Measurements from ENCODE around the gene SLC41A1. TPM values are rescaled to one million over a fixed set of nuclear protein-coding genes. Genes with fewer than 3 reads are reported as not detected.
A peak's percentile ranks its signal among the peaks of the same experiment; 100 is the strongest.

The SLC41A1 gene
- total RNA-seq, 6 experiments from 2014 or later: 3.4 to 6.4 (median 4.6) TPM

GRCh38 chr1:205754857-205755256 lies 58.1 kb downstream of the SLC41A1 start:
- peaks cover 0 to 11% (median 0%) of the 10 kb centered on the region in 4 donors for H3K4me1 ChIP-seq
- DNase-seq (no peak), ATAC-seq (no peak)
- H3K4me3 ChIP-seq: no peak overlapping the region
- no peak for TF ChIP-seq POLR2A (IDR thresholded peaks at IDR 0.05)
- TF ChIP-seq CTCF (IDR thresholded peaks at IDR 0.05): no peak
- H3K27ac ChIP-seq: no peak overlapping the region
- intact Hi-C loops (cut with DNase I): no loop called here
- H3K27me3 ChIP-seq: no peaks in the 10 kb centered on the region
- H3K36me3 ChIP-seq: no peaks in the 10 kb centered on the region
- 85% methylated on average over 5 of the region's 5 CpGs for WGBS (ENCODE audit: insufficient coverage, low coverage, low lambda C conversion rate, missing lambda C conversion rate)
- H3K9me3 ChIP-seq: no peaks in the 10 kb centered on the region

GRCh38 chr1:205751036-205751651 lies 61.9 kb downstream of the SLC41A1 start:
- intact Hi-C loops (cut with DNase I): no loop called here
- WGBS (ENCODE audit: insufficient coverage, low coverage, low lambda C conversion rate, missing lambda C conversion rate): 77% methylated on average over 11 of the region's 13 CpGs
- Histone ChIP-seq H3K27ac (no peak overlapping the region), H3K27me3 (no peaks in the 10 kb centered on the region), H3K4me1 (peaks cover 0 to 29% (median 12%) of the 10 kb centered on the region in 4 donors), H3K4me3 (no peak overlapping the region), H3K9me3 (no peaks in the 10 kb centered on the region), H3K36me3 (no peaks in the 10 kb centered on the region)
- ATAC-seq (no peak), DNase-seq (no peak)
- TF ChIP-seq POLR2A (IDR thresholded peaks at IDR 0.05) (no peak), CTCF (IDR thresholded peaks at IDR 0.05) (no peak)

- Histone ChIP-seq H3K4me1 (peaks cover 0 to 29% (median 14%) of the 10 kb centered on the region in 4 donors), H3K36me3 (no peaks in the 10 kb centered on the region), H3K27ac (peak within 1 kb of the TSS; percentile 90 to 93 (median 91)), H3K9me3 (no peaks in the 10 kb centered on the region), H3K27me3 (no peaks in the 10 kb centered on the region), H3K4me3 (peak within 1 kb of the TSS; percentile 59 to 83 (median 67))
- DNase-seq (peak; percentile 96 to 99 (median 98)), ATAC-seq (peak; percentile 73 to 82 (median 78))
- intact Hi-C loops (cut with DNase I): no loop called here
- 2% methylated on average over 25 of the region's 27 CpGs for WGBS (ENCODE audit: insufficient coverage, low coverage, low lambda C conversion rate, missing lambda C conversion rate)
- no peak for TF ChIP-seq POLR2A (IDR thresholded peaks at IDR 0.05)
- TF ChIP-seq CTCF (IDR thresholded peaks at IDR 0.05): peak in 3 of 4 donors; percentile 7 to 17 (median 15)
Observed at GRCh38 chr1:205750138-205751035, 62.6 kb downstream of the SLC41A1 start, which contains the start of gene NUCKS1. Gene NUCKS1 (minus strand): TSS chr1:205750182. CDS start chr1:205749973, 209 bp downstream.

- peak; percentile 99 for DNase-seq
- ATAC-seq: peak; percentile 87 to 95 (median 90)
- no peaks in the 10 kb centered on the region for H3K9me3 ChIP-seq
- H3K27ac ChIP-seq: peak overlapping the region; percentile 90 to 93 (median 91)
- intact Hi-C loops (cut with DNase I): no loop called here
- H3K4me3 ChIP-seq: peak overlapping the region; percentile 59 to 83 (median 67)
- peak in 1 of 4 donors; percentile 5 for TF ChIP-seq CTCF (IDR thresholded peaks at IDR 0.05)
- peak; percentile 96 for TF ChIP-seq POLR2A (IDR thresholded peaks at IDR 0.05)
- peaks cover 0 to 29% (median 14%) of the 10 kb centered on the region in 4 donors for H3K4me1 ChIP-seq
- H3K27me3 ChIP-seq: no peaks in the 10 kb centered on the region
- 0% methylated on average over 6 of the region's 81 CpGs for WGBS (ENCODE audit: insufficient coverage, low coverage, low lambda C conversion rate, missing lambda C conversion rate)
- no peaks in the 10 kb centered on the region for H3K36me3 ChIP-seq
Observed at GRCh38 chr1:205749234-205750137, 63.5 kb downstream of the SLC41A1 start.
